Esophagus muscularis mucosa (tissue), 4 donors: ENCODE data around the gene KRTAP5-4. TPM values are rescaled to one million over a fixed set of nuclear protein-coding genes. Genes with fewer than 3 reads are reported as not detected.
A peak's percentile ranks its signal among the peaks of the same experiment; 100 is the strongest.

ENCODE experiments used
- DNase-seq: peaks from one replicate; pipeline ENCODE4 v3.0.0-alpha.2; 2017; ENCODE audit errors: extremely low spot score
- H3K27ac ChIP-seq, 4 donors: fragments of 200-600 bp; sonication (generic); replicated peaks in 1 of 4; 1 replicate in 3 of 4; 2 replicates in 1 of 4; pipeline ENCODE4 v1.5.1; 2016 to 2019; ENCODE audit warnings: mild to moderate bottlenecking in 1 of 4
- H3K27me3 ChIP-seq, 4 donors: fragments of 200-600 bp; sonication (generic); one replicate each; pipeline versions ENCODE4 v1.5.1 to v1.6.0; 2016 to 2019
- H3K36me3 ChIP-seq, 4 donors: fragments of 200-600 bp; sonication (generic); one replicate each; pipeline ENCODE4 v1.5.1; 2016 to 2019
- H3K4me1 ChIP-seq, 4 donors: fragments of 200-600 bp; sonication (generic); one replicate each; pipeline ENCODE4 v1.5.1; 2016 to 2019
- H3K4me3 ChIP-seq, 4 donors: fragments of 200-600 bp; sonication (generic); 1 replicate in 2 of 4; 2 replicates in 2 of 4; pipeline ENCODE4 v1.5.1; 2016 to 2019; ENCODE audit warnings: mild to moderate bottlenecking in 4 of 4, moderate library complexity in 1 of 4
- H3K9me3 ChIP-seq, 4 donors: fragments of 200-600 bp; sonication (generic); 1 replicate in 3 of 4; 2 replicates in 1 of 4; pipeline ENCODE4 v1.5.1; 2016 to 2019
- EP300 ChIP-seq: sonication (generic); formaldehyde crosslinking; IDR thresholded peaks from one replicate; pipeline ENCODE4 v1.6.1; 2017; ENCODE audit warnings: antibody characterized with exemption
- POLR2A ChIP-seq: fragments of 450-650 bp; IDR thresholded peaks from one replicate; pipeline ENCODE4 v1.6.1; 2017; ENCODE audit warnings: antibody characterized with exemption, moderate library complexity, mild to moderate bottlenecking, low read depth
- POLR2AphosphoS5 ChIP-seq, 2 donors: sonication (generic); formaldehyde crosslinking; IDR thresholded peaks; one replicate each; pipeline ENCODE4 v1.6.1; 2017; ENCODE audit warnings: antibody characterized with exemption in 2 of 2
- WGBS: methylation state at CpG from one replicate; pipeline ENCODE4 v1.1.5; 2018; 5-methylcytosine and 5-hydroxymethylcytosine counted together
- intact Hi-C: fragments of 100-400 bp; cut with DNase I; formaldehyde crosslinking; loops from one replicate; pipeline ENCODE4 v1.15.1; 2023
- total RNA-seq, 4 donors: library from RNA; depleted of rRNA; stranded (reverse); fragments of >200 nt; gene quantifications; one replicate each; pipeline versions ENCODE4 v1.1.0 to v1.2.1, GENCODE V29; 2016
- TF ChIP-seq, protein P1 (sequence below), 3 experiments: fragments of 200-600 bp in 2 of 3; fragments of 450-650 bp in 1 of 3; sonication (generic) in 2 of 3; IDR thresholded peaks; one replicate each; pipeline ENCODE4 v1.5.1; 2017 to 2019; ENCODE audit warnings: antibody characterized with exemption in 3 of 3, mild to moderate bottlenecking in 2 of 3, moderate library complexity in 1 of 3

The KRTAP5-4 gene
- total RNA-seq, 4 donors from 2014 or later = not detected

DNA sequence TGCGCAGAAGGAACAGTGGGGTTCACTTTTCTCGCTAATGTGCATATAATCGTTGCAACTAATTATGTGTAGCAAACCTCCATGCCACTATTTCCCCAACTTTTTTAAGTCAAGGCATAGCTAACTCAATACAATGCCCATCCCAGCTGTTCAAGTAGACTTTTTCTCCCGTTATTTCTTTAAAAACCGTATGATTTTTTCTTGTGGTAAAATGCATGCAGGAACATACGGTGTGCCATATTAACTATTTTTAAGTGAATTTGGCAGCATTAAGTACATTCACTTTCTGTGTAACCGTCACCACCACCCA, 47.0 kb downstream of the KRTAP5-4 start:
- Histone ChIP-seq H3K4me1 (peaks cover 35 to 45% (median 43%) of the 10 kb centered on the region in 4 donors), H3K27me3 (peaks cover 0 to 11% (median 2%) of the 10 kb centered on the region in 4 donors), H3K27ac (peak overlapping the region in 1 of 4 donors; percentile 80), H3K36me3 (no peaks in the 10 kb centered on the region), H3K9me3 (peaks cover 0 to 10% (median 4%) of the 10 kb centered on the region in 4 donors), H3K4me3 (peak overlapping the region in 1 of 4 donors; percentile 53)
- no peak for DNase-seq
- TF ChIP-seq, protein P1, sequence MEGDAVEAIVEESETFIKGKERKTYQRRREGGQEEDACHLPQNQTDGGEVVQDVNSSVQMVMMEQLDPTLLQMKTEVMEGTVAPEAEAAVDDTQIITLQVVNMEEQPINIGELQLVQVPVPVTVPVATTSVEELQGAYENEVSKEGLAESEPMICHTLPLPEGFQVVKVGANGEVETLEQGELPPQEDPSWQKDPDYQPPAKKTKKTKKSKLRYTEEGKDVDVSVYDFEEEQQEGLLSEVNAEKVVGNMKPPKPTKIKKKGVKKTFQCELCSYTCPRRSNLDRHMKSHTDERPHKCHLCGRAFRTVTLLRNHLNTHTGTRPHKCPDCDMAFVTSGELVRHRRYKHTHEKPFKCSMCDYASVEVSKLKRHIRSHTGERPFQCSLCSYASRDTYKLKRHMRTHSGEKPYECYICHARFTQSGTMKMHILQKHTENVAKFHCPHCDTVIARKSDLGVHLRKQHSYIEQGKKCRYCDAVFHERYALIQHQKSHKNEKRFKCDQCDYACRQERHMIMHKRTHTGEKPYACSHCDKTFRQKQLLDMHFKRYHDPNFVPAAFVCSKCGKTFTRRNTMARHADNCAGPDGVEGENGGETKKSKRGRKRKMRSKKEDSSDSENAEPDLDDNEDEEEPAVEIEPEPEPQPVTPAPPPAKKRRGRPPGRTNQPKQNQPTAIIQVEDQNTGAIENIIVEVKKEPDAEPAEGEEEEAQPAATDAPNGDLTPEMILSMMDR (IDR thresholded peaks at IDR 0.05) = no peak
- no peak for TF ChIP-seq POLR2A
- no peak for TF ChIP-seq POLR2AphosphoS5 (IDR thresholded peaks at IDR 0.05)
- TF ChIP-seq EP300 = no peak
- intact Hi-C loops = loop anchor here (1.0 kb wide), 1 partner anchor 29 kb away; no protein-coding TSS in a partner anchor
- 22% methylated on average over 7 of the region's 7 CpGs for WGBS

DNA sequence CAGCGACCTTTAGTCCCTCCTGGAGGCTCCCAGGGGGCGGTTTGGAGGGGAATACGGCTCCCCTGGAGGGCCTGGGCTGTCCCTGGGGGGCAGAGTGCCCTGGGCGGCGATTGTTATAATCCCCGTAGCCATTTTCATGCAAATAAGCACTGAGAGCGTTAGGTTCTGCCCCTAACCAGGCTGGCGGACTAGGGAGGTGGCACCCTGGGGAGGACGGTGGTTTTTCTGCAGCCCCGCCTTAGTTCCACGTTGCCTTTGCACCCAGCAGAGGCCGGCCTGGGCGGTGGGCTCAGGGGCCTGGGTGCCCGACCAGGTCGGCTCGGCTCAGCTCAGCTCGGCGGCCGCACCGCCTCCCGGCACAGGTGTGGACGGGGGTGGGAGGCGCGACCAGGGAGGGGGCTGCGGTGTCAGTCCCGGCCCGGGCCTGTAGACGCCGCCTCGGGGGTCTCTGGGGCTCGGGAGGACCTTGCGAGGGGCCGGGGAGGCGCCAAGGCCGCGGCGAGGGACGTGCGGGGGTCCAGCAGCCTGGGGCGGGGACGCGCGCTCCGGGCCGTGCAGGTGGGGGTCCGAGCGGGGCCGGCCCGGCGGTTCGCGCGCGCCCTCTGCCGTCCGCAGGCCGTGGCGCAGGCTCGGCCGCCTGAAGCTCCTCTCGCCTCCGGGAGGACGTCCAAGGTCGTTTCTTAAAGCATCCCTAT, 47.6 kb downstream of the KRTAP5-4 start:
- WGBS = 0% methylated on average over 4 of the region's 64 CpGs
- Histone ChIP-seq H3K4me1 (peaks cover 38 to 50% (median 48%) of the 10 kb centered on the region in 4 donors), H3K27ac (peak overlapping the region; percentile 79 to 87 (median 81)), H3K27me3 (peaks cover 0 to 11% (median 2%) of the 10 kb centered on the region in 4 donors), H3K4me3 (peak overlapping the region; percentile 48 to 85 (median 53)), H3K9me3 (peaks cover 0 to 10% (median 4%) of the 10 kb centered on the region in 4 donors), H3K36me3 (no peaks in the 10 kb centered on the region)
- DNase-seq = no peak
- TF ChIP-seq EP300 = no peak
- no peak for TF ChIP-seq POLR2A
- TF ChIP-seq, protein P1 (IDR thresholded peaks at IDR 0.05) = peak; percentile 87 to 96 (median 95)
- no peak for TF ChIP-seq POLR2AphosphoS5 (IDR thresholded peaks at IDR 0.05)
- intact Hi-C loops = loop anchor here (1.0 kb wide), 1 partner anchor 28 kb away; no protein-coding TSS in a partner anchor

DNA sequence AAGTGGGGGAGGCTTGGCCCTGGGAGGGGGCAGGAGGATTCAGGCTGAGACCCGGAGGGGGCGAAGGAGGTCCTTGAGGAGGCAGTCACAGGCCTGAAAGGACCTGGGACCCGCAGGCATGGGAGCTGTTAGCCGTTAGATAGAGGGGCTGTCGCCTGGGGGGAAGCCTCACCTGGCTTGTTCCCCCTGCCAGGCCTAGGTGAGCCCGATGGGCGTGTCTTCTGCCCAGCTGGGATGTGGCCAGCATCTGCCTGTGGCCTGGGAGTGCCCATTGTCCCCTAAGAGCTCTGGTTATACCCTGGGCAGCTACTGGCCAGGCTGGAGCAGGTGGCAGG, 48.1 kb downstream of the KRTAP5-4 start:
- Histone ChIP-seq H3K36me3 (no peaks in the 10 kb centered on the region), H3K27ac (peak overlapping the region; percentile 79 to 87 (median 81)), H3K4me1 (peaks cover 38 to 55% (median 53%) of the 10 kb centered on the region in 4 donors), H3K27me3 (peaks cover 0 to 11% (median 2%) of the 10 kb centered on the region in 4 donors), H3K9me3 (peaks cover 0 to 10% (median 4%) of the 10 kb centered on the region in 4 donors), H3K4me3 (peak overlapping the region; percentile 48 to 85 (median 53))
- DNase-seq = no peak
- no peak for TF ChIP-seq POLR2A
- TF ChIP-seq, protein P1 (IDR thresholded peaks at IDR 0.05) = no peak
- no peak for TF ChIP-seq POLR2AphosphoS5 (IDR thresholded peaks at IDR 0.05)
- no peak for TF ChIP-seq EP300
- 34% methylated on average over 5 of the region's 7 CpGs for WGBS
- intact Hi-C loops = loop anchor here (1.0 kb wide), 1 partner anchor 28 kb away; no protein-coding TSS in a partner anchor

DNA sequence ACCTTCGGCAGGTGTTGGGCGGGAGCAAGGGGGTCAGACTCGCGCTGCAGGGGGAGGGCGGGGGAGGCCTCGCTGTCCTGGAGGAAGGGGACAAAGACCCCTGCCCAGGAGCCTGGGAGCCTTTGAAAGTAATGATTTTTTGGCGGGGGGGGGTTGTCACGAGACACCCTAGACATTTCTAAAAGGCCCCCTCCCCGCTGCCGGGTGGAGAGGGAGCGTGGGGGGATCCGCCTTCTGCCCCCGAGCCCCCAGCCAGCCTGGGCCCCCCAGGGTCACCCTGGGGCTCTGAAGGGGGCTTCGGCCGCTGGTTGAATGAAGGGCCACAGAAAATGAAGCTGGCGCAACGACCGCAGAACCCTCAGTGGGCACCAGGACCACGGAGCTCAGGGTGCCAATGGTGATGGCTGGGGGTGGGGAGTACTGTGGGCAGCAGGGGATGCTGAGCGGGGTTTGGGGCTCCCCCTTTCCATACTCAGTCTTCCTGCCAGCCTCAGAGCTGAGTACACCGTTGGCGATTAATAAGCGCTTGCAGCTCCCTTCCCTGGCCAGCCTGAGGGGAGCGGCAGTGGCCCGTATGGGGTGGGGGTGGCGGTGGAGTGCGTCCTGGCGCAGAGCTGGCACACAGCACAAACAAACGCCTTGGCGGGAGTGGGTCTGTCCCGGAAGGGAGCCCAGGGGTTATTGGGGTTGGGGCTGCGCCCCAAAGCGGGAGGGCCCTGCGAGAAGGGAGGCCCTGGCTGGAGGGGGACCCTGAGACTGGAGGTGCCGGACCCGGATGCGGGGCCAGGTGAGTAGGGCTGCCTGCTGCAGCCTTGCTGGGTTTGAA, 48.6 kb downstream of the KRTAP5-4 start:
- no peaks in the 10 kb centered on the region for H3K36me3 ChIP-seq
- peak overlapping the region; percentile 68 to 85 (median 74) for H3K4me3 ChIP-seq
- peaks cover 43 to 61% (median 58%) of the 10 kb centered on the region in 4 donors for H3K4me1 ChIP-seq
- TF ChIP-seq, protein P1 (IDR thresholded peaks at IDR 0.05) = no peak
- TF ChIP-seq POLR2AphosphoS5 (IDR thresholded peaks at IDR 0.05) = no peak
- DNase-seq = no peak
- peak overlapping the region; percentile 79 to 87 (median 81) for H3K27ac ChIP-seq
- H3K9me3 ChIP-seq = peaks cover 0 to 4% (median 2%) of the 10 kb centered on the region in 4 donors
- WGBS = 10% methylated on average over 26 of the region's 37 CpGs
- H3K27me3 ChIP-seq = peaks cover 0 to 11% (median 2%) of the 10 kb centered on the region in 4 donors
- intact Hi-C loops = no loop called here
